Measurements from ENCODE around the gene BCAM. TPM values are rescaled to one million over a fixed set of nuclear protein-coding genes. Genes with fewer than 3 reads are reported as not detected.

Gene BCAM
- total RNA-seq, 4 donors from 2014 or later = 32.4 to 76.5 (median 56.6) TPM

DNA sequence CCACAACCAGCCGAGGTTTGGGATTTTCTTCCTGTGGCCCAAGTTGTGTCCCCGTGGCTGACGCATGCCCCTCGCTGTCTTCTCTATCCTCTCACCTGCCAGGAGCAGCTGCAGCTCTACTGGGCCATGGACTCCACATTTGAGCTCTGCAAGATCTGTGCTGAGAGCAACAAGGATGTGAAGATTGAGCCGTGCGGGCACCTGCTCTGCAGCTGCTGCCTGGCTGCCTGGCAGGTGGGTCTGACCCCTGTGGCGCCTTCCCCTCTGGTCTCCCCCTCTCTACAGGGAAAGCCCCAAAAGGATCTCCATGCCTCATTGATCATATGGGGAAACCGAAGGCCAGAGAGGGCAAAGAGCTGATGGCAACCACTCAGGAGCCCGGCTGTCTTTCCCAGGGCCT is 16.6 kb upstream of the BCAM start:
- intact Hi-C loops (cut with DNase I) = no loop called here
- Histone ChIP-seq H3K27me3 (no peaks in the 10 kb centered on the region), H3K4me1 (peaks cover 12 to 14% (median 13%) of the 10 kb centered on the region in 4 donors), H3K36me3 (no peaks in the 10 kb centered on the region), H3K27ac (replicated peaks in 1 of 4) (no peak overlapping the region), H3K9me3 (no peaks in the 10 kb centered on the region), H3K4me3 (no peak overlapping the region)
- WGBS = 88% methylated on average over 9 of the region's 9 CpGs
- TF ChIP-seq EP300 (IDR thresholded peaks at IDR 0.05) = no peak
- TF ChIP-seq POLR2AphosphoS5 (IDR thresholded peaks at IDR 0.05) = no peak
- no peak for DNase-seq (ENCODE audit: extremely low spot score)

DNA sequence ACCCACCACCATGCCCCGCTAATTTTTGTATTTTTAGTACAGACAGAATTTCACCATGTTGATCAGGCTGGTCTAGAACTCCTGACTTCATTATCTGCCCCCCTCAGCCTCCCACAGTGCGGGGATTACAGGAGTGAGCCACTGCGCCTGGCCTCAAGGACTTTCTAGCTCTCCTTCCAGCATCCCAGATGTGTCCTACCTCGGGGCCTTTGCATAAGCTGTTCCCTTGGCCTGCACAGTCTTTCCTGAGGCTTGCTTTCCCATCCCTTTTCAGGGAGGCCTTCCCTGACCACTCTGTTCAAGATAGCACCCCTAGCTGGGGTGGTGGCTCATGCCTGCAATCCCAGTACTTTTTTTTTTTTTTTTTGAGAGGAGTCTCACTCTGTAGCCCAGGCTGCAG is 14.3 kb upstream of the BCAM start:
- intact Hi-C loops (cut with DNase I) = no loop called here
- DNase-seq (ENCODE audit: extremely low spot score) = no peak
- no peaks in the 10 kb centered on the region for H3K36me3 ChIP-seq
- H3K9me3 ChIP-seq = no peaks in the 10 kb centered on the region
- no peak overlapping the region for H3K4me3 ChIP-seq
- H3K27me3 ChIP-seq = no peaks in the 10 kb centered on the region
- no peak overlapping the region for H3K27ac ChIP-seq (replicated peaks in 1 of 4)
- WGBS = 92% methylated on average over 4 of the region's 4 CpGs
- TF ChIP-seq EP300 (IDR thresholded peaks at IDR 0.05) (no peak), POLR2AphosphoS5 (IDR thresholded peaks at IDR 0.05) (no peak), POLR2A (IDR thresholded peaks at IDR 0.05; ENCODE audit: low read depth) (no peak)
- TF ChIP-seq, protein P1, sequence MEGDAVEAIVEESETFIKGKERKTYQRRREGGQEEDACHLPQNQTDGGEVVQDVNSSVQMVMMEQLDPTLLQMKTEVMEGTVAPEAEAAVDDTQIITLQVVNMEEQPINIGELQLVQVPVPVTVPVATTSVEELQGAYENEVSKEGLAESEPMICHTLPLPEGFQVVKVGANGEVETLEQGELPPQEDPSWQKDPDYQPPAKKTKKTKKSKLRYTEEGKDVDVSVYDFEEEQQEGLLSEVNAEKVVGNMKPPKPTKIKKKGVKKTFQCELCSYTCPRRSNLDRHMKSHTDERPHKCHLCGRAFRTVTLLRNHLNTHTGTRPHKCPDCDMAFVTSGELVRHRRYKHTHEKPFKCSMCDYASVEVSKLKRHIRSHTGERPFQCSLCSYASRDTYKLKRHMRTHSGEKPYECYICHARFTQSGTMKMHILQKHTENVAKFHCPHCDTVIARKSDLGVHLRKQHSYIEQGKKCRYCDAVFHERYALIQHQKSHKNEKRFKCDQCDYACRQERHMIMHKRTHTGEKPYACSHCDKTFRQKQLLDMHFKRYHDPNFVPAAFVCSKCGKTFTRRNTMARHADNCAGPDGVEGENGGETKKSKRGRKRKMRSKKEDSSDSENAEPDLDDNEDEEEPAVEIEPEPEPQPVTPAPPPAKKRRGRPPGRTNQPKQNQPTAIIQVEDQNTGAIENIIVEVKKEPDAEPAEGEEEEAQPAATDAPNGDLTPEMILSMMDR (IDR thresholded peaks at IDR 0.05) = no peak
- peaks cover 13 to 14% (median 14%) of the 10 kb centered on the region in 4 donors for H3K4me1 ChIP-seq

DNA sequence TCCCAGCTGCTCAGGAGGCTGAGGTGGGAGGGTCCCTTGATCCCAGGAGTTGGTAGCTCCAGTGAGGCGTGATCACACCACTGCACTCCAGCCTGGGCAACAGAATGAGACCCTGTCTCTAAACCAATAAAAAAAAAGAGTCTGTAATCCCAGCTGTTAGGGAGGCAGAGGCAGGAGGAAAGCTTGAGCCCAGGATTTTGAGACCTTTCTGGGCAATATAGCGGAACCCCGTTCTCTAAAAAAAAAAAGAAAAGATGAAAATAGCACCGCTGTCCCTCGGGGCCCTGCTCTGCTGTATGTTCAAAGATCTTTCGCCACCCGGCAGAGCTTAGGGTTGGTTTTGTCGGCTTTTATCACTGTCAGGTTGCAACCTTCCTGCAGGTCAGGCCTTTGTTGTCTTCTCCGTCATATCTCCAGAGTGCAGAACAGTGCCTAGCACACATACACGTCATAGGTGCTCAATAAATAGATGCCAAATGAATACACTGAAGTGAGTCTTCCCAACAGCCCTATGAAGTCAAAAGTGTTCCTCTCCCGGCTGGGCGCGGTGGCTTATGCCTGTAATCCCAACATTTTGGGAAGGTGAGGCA is 13.4 kb upstream of the BCAM start:
- intact Hi-C loops (cut with DNase I) = no loop called here
- Histone ChIP-seq H3K4me3 (no peak overlapping the region), H3K36me3 (no peaks in the 10 kb centered on the region), H3K27ac (replicated peaks in 1 of 4) (no peak overlapping the region), H3K9me3 (no peaks in the 10 kb centered on the region), H3K27me3 (no peaks in the 10 kb centered on the region), H3K4me1 (peaks cover 13 to 20% (median 17%) of the 10 kb centered on the region in 4 donors)
- 91% methylated on average over 13 of the region's 13 CpGs for WGBS
- TF ChIP-seq EP300 (IDR thresholded peaks at IDR 0.05) (no peak), POLR2AphosphoS5 (IDR thresholded peaks at IDR 0.05) (no peak), POLR2A (IDR thresholded peaks at IDR 0.05; ENCODE audit: low read depth) (no peak)
- TF ChIP-seq, protein P1 (IDR thresholded peaks at IDR 0.05) = no peak
- no peak for DNase-seq (ENCODE audit: extremely low spot score)

DNA sequence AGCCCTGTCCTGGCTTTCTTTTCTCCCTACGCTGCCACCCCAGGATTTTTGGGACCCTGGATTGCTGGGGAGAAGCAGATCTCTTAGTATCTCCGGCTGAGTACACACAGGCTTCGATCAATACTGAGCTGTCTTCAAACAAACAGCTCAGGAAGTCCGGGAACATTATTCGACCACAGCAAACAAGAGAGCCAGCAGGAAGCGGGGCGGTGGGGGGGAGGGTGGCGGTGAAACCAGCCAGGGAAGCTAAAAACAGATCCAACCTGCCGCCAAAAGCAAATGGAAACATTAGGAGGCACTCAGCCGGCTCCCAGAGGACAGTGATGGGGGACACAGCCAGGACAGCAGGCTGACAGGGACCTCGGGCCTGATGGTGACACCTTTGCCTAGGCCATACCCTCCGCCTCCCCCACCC is 12.2 kb upstream of the BCAM start:
- Histone ChIP-seq H3K27ac (replicated peaks in 1 of 4) (peak overlapping the region; percentile 35 to 62 (median 46)), H3K4me1 (peaks cover 13 to 23% (median 18%) of the 10 kb centered on the region in 4 donors), H3K27me3 (no peaks in the 10 kb centered on the region), H3K9me3 (no peaks in the 10 kb centered on the region), H3K36me3 (no peaks in the 10 kb centered on the region), H3K4me3 (no peak overlapping the region)
- 28% methylated on average over 12 of the region's 12 CpGs for WGBS
- TF ChIP-seq EP300 (IDR thresholded peaks at IDR 0.05) (no peak), POLR2A (IDR thresholded peaks at IDR 0.05; ENCODE audit: low read depth) (no peak), POLR2AphosphoS5 (IDR thresholded peaks at IDR 0.05) (no peak)
- TF ChIP-seq, protein P1 (IDR thresholded peaks at IDR 0.05) = no peak
- intact Hi-C loops (cut with DNase I) = no loop called here
- DNase-seq (ENCODE audit: extremely low spot score) = no peak

DNA sequence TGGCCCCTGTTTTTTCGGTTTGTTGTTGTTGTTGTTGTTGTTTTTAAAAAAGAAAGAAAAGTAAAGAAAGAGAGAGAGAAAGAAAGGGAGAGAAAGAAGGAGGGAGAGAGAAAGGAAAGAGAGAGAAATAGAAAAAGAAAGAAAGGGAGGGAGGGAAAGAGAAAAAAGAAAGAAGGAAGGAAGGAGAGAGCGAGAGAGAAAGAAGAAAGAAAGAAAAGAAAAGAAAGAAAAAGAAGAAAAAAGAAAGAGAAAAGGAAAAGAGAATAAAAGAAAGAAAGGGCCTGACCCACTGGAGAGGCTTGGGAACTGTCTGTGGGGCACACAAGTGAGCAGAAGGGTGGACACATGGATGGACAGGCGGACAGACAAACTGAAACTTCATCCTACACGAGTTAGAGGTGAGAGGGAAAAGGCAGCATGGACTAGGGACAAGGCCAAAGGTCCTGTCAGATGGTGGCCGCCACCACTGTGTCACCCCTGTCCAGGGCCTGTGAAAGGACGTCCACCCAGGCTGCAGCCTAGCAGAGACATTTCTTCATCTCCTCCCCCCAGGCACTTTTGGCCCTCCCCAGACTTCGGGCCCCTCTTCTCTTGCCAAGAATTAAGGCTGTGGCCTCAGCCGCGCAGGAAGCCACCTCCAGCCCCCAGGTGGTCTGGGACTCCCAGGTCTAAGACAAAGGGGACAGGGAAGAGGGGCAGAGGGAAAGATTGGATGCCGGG is 9.1 kb upstream of the BCAM start:
- H3K9me3 ChIP-seq = no peaks in the 10 kb centered on the region
- H3K27ac ChIP-seq (replicated peaks in 1 of 4) = no peak overlapping the region
- no peaks in the 10 kb centered on the region for H3K36me3 ChIP-seq
- TF ChIP-seq, protein P1 (IDR thresholded peaks at IDR 0.05) = no peak
- TF ChIP-seq POLR2A (IDR thresholded peaks at IDR 0.05; ENCODE audit: low read depth) (no peak), POLR2AphosphoS5 (IDR thresholded peaks at IDR 0.05) (no peak), EP300 (IDR thresholded peaks at IDR 0.05) (no peak)
- peaks cover 13 to 23% (median 18%) of the 10 kb centered on the region in 4 donors for H3K4me1 ChIP-seq
- H3K4me3 ChIP-seq = no peak overlapping the region
- no peak for DNase-seq (ENCODE audit: extremely low spot score)
- intact Hi-C loops (cut with DNase I) = loop anchor here (1.0 kb wide), 1 partner anchor 45 kb away; no protein-coding TSS in a partner anchor
- no peaks in the 10 kb centered on the region for H3K27me3 ChIP-seq
- WGBS = 70% methylated on average over 9 of the region's 10 CpGs
